Esophagus squamous epithelium (tissue), 4 donors: ENCODE results near the gene CGNL1.

Source experiments
- POLR2A ChIP-seq, 4 donors: fragments of 450-650 bp; IDR thresholded peaks; one replicate each; pipeline ENCODE4 v1.6.1; 2017; ENCODE audit warnings: antibody characterized with exemption in 4 of 4, mild to moderate bottlenecking in 4 of 4, moderate library complexity in 3 of 4
- TF ChIP-seq, protein P1 (sequence below), 6 experiments: fragments of 450-650 bp in 4 of 6; fragments of 200-600 bp in 2 of 6; sonication (generic) in 2 of 6; IDR thresholded peaks; one replicate each; pipeline ENCODE4 v1.5.1; 2016 to 2019; ENCODE audit warnings: antibody characterized with exemption in 6 of 6, mild to moderate bottlenecking in 4 of 6, moderate library complexity in 4 of 6

GRCh38 chr15:57335293-57335715 lies 41.0 kb upstream of the CGNL1 start:
- TF ChIP-seq, protein P1, sequence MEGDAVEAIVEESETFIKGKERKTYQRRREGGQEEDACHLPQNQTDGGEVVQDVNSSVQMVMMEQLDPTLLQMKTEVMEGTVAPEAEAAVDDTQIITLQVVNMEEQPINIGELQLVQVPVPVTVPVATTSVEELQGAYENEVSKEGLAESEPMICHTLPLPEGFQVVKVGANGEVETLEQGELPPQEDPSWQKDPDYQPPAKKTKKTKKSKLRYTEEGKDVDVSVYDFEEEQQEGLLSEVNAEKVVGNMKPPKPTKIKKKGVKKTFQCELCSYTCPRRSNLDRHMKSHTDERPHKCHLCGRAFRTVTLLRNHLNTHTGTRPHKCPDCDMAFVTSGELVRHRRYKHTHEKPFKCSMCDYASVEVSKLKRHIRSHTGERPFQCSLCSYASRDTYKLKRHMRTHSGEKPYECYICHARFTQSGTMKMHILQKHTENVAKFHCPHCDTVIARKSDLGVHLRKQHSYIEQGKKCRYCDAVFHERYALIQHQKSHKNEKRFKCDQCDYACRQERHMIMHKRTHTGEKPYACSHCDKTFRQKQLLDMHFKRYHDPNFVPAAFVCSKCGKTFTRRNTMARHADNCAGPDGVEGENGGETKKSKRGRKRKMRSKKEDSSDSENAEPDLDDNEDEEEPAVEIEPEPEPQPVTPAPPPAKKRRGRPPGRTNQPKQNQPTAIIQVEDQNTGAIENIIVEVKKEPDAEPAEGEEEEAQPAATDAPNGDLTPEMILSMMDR (IDR thresholded peaks at IDR 0.05) = no peak
- no peak for TF ChIP-seq POLR2A (IDR thresholded peaks at IDR 0.05)
